Peyer's patch (tissue), 4 donors: ENCODE data around the gene BSN.

ENCODE experiments used
- CTCF ChIP-seq, 6 experiments: fragments of 450-650 bp in 4 of 6; fragments of 200-600 bp in 2 of 6; sonication (generic) in 1 of 6; IDR thresholded peaks; one replicate each; pipeline ENCODE4 v1.5.1; 2017 to 2019; ENCODE audit warnings: antibody characterized with exemption in 6 of 6, mild to moderate bottlenecking in 3 of 6, moderate library complexity in 1 of 6
- POLR2A ChIP-seq, 2 donors: fragments of 450-650 bp; IDR thresholded peaks; one replicate each; pipeline ENCODE4 v1.5.1; 2017; ENCODE audit warnings: antibody characterized with exemption in 2 of 2, mild to moderate bottlenecking in 2 of 2, moderate library complexity in 2 of 2

GRCh38 chr3:49654176-49654825 is 100.0 kb downstream of the BSN start:
- no peak for TF ChIP-seq CTCF (IDR thresholded peaks at IDR 0.05)
- no peak for TF ChIP-seq POLR2A (IDR thresholded peaks at IDR 0.05)
